Mucosa of descending colon (tissue), 3 donors: ENCODE measurements around the gene ABHD5. TPM values are rescaled to one million over a fixed set of nuclear protein-coding genes. Genes with fewer than 3 reads are reported as not detected.

Experiments
- ATAC-seq: fragments of 200-7000 bp; cut with Tn5 transposase; one replicate; pipeline ENCODE4 v1.9.1; 2020; ENCODE audit warnings: mild to moderate bottlenecking, moderate library complexity
- DNase-seq, 3 donors: peaks; one replicate each; pipeline ENCODE4 v3.0.0-alpha.2; 2020
- H3K36me3 ChIP-seq: fragments of 200-600 bp; one replicate; pipeline ENCODE4 v1.8.0; 2021; ENCODE audit warnings: low read depth, mild to moderate bottlenecking
- H3K4me1 ChIP-seq: fragments of 200-600 bp; one replicate; pipeline ENCODE4 v1.8.0; 2021; ENCODE audit warnings: low read depth, mild to moderate bottlenecking
- H3K4me3 ChIP-seq: fragments of 200-600 bp; one replicate; pipeline ENCODE4 v1.8.0; 2021; ENCODE audit warnings: mild to moderate bottlenecking
- H3K9me3 ChIP-seq: fragments of 200-600 bp; one replicate; pipeline ENCODE4 v1.8.0; 2021; ENCODE audit warnings: mild to moderate bottlenecking
- CTCF ChIP-seq: fragments of 200-600 bp; IDR thresholded peaks from one replicate; pipeline ENCODE4 v1.8.0; 2022; ENCODE audit warnings: antibody characterized with exemption, mild to moderate bottlenecking
- intact Hi-C, 2 donors: fragments of 100-400 bp; cut with DNase I in 1 of 2; cut with micrococcal nuclease in 1 of 2; formaldehyde crosslinking; loops; one replicate each; pipeline versions ENCODE4 v1.11.0 to v1.11.1; 2022; cut with DNase I, micrococcal nuclease
- total RNA-seq, 3 donors: library from RNA; stranded (reverse); fragmentation: NEBNext Ultra II Directional in 2 of 3; extraction: Animal tissue kit (Norgen Biotek cat#: 25700) in 2 of 3; gene quantifications; one replicate each; pipeline versions ENCODE4 v1.2.1 to v1.2.4, GENCODE V29; 2021 to 2023
- donor health status: DM: no; HTN: no; CAD: no; lungs with moderate emphysema.
- donor health status: DM: no; HTN: no; CAD: no.
- donor health status: DM: no; HTN: yes; CAD: no.

Gene ABHD5
- total RNA-seq, 3 donors from 2014 or later = 27.8 to 44.4 (median 31.7) TPM

GRCh38 chr3:43684944-43685343 lies 5.8 kb upstream of the ABHD5 start:
- no peaks in the 10 kb centered on the region for H3K36me3 ChIP-seq
- intact Hi-C loops = no loop called here
- H3K4me1 ChIP-seq = peaks cover 7% of the 10 kb centered on the region
- ATAC-seq (no peak), DNase-seq (no peak)
- no peaks in the 10 kb centered on the region for H3K9me3 ChIP-seq
- no peak overlapping the region for H3K4me3 ChIP-seq
- TF ChIP-seq CTCF = no peak

- intact Hi-C loops = no loop called here
- Histone ChIP-seq H3K4me1 (peaks cover 7% of the 10 kb centered on the region), H3K9me3 (no peaks in the 10 kb centered on the region), H3K4me3 (no peak overlapping the region), H3K36me3 (no peaks in the 10 kb centered on the region)
- no peak for ATAC-seq
- DNase-seq = no peak
- TF ChIP-seq CTCF = no peak
Observed at GRCh38 chr3:43685921-43686320, 4.8 kb upstream of the ABHD5 start.

GRCh38 chr3:43686333-43686699 lies 4.4 kb upstream of the ABHD5 start:
- intact Hi-C loops = no loop called here
- DNase-seq = no peak
- Histone ChIP-seq H3K4me1 (peaks cover 7% of the 10 kb centered on the region), H3K36me3 (no peaks in the 10 kb centered on the region), H3K4me3 (no peak overlapping the region), H3K9me3 (no peaks in the 10 kb centered on the region)
- no peak for ATAC-seq
- no peak for TF ChIP-seq CTCF

GRCh38 chr3:43686700-43687498 lies 3.8 kb upstream of the ABHD5 start:
- ATAC-seq = no peak
- H3K4me3 ChIP-seq = no peak overlapping the region
- no peaks in the 10 kb centered on the region for H3K36me3 ChIP-seq
- no peak for TF ChIP-seq CTCF
- no peaks in the 10 kb centered on the region for H3K9me3 ChIP-seq
- intact Hi-C loops = no loop called here
- peaks cover 8% of the 10 kb centered on the region for H3K4me1 ChIP-seq
- no peak for DNase-seq

- no peak for TF ChIP-seq CTCF
- no peak for DNase-seq
- H3K9me3 ChIP-seq = no peaks in the 10 kb centered on the region
- intact Hi-C loops = no loop called here
- no peak for ATAC-seq
- H3K4me3 ChIP-seq = no peak overlapping the region
- H3K4me1 ChIP-seq = peaks cover 13% of the 10 kb centered on the region
- H3K36me3 ChIP-seq = no peaks in the 10 kb centered on the region
Observed at GRCh38 chr3:43687499-43687811, 3.3 kb upstream of the ABHD5 start.

GRCh38 chr3:43688245-43688650 lies 2.5 kb upstream of the ABHD5 start:
- no peak overlapping the region for H3K4me3 ChIP-seq
- no peaks in the 10 kb centered on the region for H3K9me3 ChIP-seq
- ATAC-seq = no peak
- intact Hi-C loops = no loop called here
- no peaks in the 10 kb centered on the region for H3K36me3 ChIP-seq
- peaks cover 15% of the 10 kb centered on the region for H3K4me1 ChIP-seq
- no peak for TF ChIP-seq CTCF
- DNase-seq = peak in 1 of 3 donors; percentile 19
